Bronchial epithelial cell (primary cell): ENCODE measurements around the gene SNTG2. TPM values are rescaled to one million over a fixed set of nuclear protein-coding genes. Genes with fewer than 3 reads are reported as not detected.

ENCODE experiments used
- DNase-seq: peaks from one replicate; pipeline ENCODE4 v3.0.0-alpha.2; 2010; ENCODE audit warnings: low read depth
- FAIRE-seq: peaks from 2 replicates; lab custom pipeline; 2011; peaks lifted over from hg19 to GRCh38; lab: Jason Lieb, UNC
- H3K27me3 ChIP-seq: 2 replicates; pipeline ENCODE4 v1.5.1; 2011; ENCODE audit warnings: low read length; ENCODE audit not compliant: control insufficient read depth, insufficient read depth
- H3K36me3 ChIP-seq: 2 replicates; pipeline ENCODE4 v1.5.1; 2011; ENCODE audit warnings: low read length; ENCODE audit not compliant: control insufficient read depth, insufficient read depth
- H3K4me3 ChIP-seq: 2 replicates; pipeline ENCODE4 v1.5.1; 2011; ENCODE audit warnings: mild to moderate bottlenecking, low read depth, low read length, control low read depth
- CTCF ChIP-seq: IDR thresholded peaks from 2 replicates; pipeline ENCODE4 v1.5.1; 2011; ENCODE audit warnings: mild to moderate bottlenecking, moderate library complexity, low read length, control low read depth, inconsistent platforms; ENCODE audit not compliant: insufficient read depth, severe bottlenecking
- total RNA-seq: library from RNA; depleted of rRNA; stranded (reverse); fragments of >200 nt; gene quantifications from 2 replicates; pipeline ENCODE4 v1.2.1, GENCODE V29; 2014

Gene SNTG2
- total RNA-seq, 1 donor from 2014 or later = not detected

- H3K4me3 ChIP-seq = no peak overlapping the region
- FAIRE-seq (no peak), DNase-seq (no peak)
- peaks cover 2% of the 10 kb centered on the region for H3K27me3 ChIP-seq
- no peaks in the 10 kb centered on the region for H3K36me3 ChIP-seq
- TF ChIP-seq CTCF = no peak
Observed at GRCh38 chr2:954687-955000, 4.0 kb downstream of the SNTG2 start.

DNA sequence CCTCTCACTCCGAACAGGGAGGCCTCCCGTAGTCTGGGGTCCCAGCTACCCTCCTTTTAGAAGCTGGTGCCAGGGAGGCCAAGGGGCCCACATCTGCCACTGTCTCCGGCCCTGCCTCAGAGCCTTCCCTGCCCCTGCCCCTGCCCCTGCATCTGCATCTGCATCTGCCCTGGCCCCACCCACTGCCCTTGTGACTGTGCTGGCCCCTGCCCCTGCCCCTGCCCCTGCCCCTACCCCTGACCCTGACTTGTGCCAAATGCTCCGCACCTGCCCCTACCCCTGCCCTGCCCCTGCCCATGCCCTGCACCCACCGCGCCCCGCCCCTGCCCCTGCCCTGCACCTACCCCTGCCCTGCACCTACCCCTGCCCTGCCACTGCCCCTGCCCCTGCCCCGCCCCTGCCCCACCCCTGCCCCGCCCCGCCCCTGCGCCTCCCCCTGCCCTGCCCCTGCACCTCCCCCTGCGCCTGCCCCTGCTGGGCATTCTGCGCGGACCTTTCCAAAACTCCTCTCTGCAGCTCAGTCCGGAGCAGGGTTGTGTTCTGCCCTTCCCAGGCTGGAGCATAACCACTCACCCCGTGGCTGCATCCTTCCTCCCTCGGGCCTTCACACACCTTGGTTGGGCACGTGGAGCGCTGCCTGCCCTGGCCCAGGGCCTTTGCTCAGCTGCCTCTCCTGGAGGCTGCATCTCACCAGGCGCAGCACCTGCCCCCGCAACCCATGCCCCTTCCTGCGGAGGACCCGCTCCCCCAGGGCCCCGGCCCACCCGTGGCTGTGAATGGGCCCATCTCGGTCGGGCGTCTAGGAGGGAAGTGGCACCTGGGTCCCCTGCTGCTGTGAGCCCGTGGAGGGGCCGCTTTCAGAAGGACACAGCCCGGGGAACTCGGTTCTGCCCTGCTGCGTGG lies 5.4 kb downstream of the SNTG2 start:
- H3K27me3 ChIP-seq = peaks cover 2% of the 10 kb centered on the region
- DNase-seq (no peak), FAIRE-seq (no peak)
- no peaks in the 10 kb centered on the region for H3K36me3 ChIP-seq
- H3K4me3 ChIP-seq = no peak overlapping the region
- TF ChIP-seq CTCF = no peak

DNA sequence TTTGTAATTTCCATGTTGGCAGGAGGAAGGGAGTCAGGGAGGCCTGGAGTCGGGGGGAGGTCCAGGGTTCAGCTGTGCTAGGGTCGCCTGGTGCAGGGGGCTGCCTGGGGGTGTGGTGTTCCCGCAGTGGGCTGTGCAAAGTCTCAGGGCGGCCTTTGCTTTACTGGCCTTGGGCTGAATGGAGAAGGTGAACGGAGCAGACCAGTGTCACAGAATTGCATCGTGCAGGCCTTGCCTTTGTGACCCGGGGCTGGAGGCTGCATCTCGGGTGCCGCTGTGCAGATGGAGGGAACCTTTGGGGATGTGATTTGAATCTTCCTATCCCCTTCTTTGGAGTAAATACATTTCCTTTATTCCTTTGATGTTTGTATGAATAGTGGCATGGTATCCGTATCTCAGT lies 8.8 kb downstream of the SNTG2 start:
- no peak for TF ChIP-seq CTCF
- H3K27me3 ChIP-seq = no peaks in the 10 kb centered on the region
- no peaks in the 10 kb centered on the region for H3K36me3 ChIP-seq
- DNase-seq (no peak), FAIRE-seq (no peak)
- no peak overlapping the region for H3K4me3 ChIP-seq

- Histone ChIP-seq H3K27me3 (no peaks in the 10 kb centered on the region), H3K4me3 (no peak overlapping the region), H3K36me3 (no peaks in the 10 kb centered on the region)
- no peak for FAIRE-seq
- no peak for DNase-seq
- no peak for TF ChIP-seq CTCF
Observed at GRCh38 chr2:960061-960736, 9.6 kb downstream of the SNTG2 start.

- DNase-seq (no peak), FAIRE-seq (no peak)
- H3K27me3 ChIP-seq = no peaks in the 10 kb centered on the region
- H3K36me3 ChIP-seq = no peaks in the 10 kb centered on the region
- TF ChIP-seq CTCF = no peak
- no peak overlapping the region for H3K4me3 ChIP-seq
Observed at GRCh38 chr2:961786-962185, 11.1 kb downstream of the SNTG2 start.
